Activated naive CD4-positive, alpha-beta T cell treated with anti-CD3 and anti-CD28 coated beads for 36 hours (primary cell): ENCODE measurements around the gene NMNAT3. TPM values are rescaled to one million over a fixed set of nuclear protein-coding genes. Genes with fewer than 3 reads are reported as not detected.

Experiments used
- CTCF ChIA-PET: fragments of 350-600 bp; sonication (Branson Sonifier 250); formaldehyde crosslinking; loops from one replicate; lab custom pipeline; 2021; ENCODE audit warnings: antibody characterized with exemption; lab: Charles Lee
- DNase-seq: peaks from one replicate; pipeline ENCODE4 v3.0.0-alpha.2; 2020
- H3K27ac Mint-ChIP-seq: one replicate; pipeline ENCODE4 v1.8.0; 2021; ENCODE audit warnings: mild to moderate bottlenecking, mixed read lengths
- H3K27me3 Mint-ChIP-seq: one replicate; pipeline ENCODE4 v1.8.0; 2021; ENCODE audit warnings: low read depth, mixed read lengths
- H3K36me3 Mint-ChIP-seq: one replicate; pipeline ENCODE4 v1.8.0; 2021; ENCODE audit warnings: low read depth, mixed read lengths
- H3K4me1 Mint-ChIP-seq: one replicate; pipeline ENCODE4 v1.8.0; 2021; ENCODE audit warnings: low read depth, mixed read lengths
- H3K4me3 Mint-ChIP-seq: one replicate; pipeline ENCODE4 v1.8.0; 2021; ENCODE audit warnings: mild to moderate bottlenecking, moderate library complexity, mixed read lengths
- H3K9me3 Mint-ChIP-seq: one replicate; pipeline ENCODE4 v1.8.0; 2021; ENCODE audit warnings: mixed read lengths
- intact Hi-C: fragments of 100-400 bp; cut with micrococcal nuclease; formaldehyde crosslinking; loops from one replicate; pipeline ENCODE4 v1.15.1; 2023
- total RNA-seq, 2 experiments: library from RNA; stranded (reverse); gene quantifications; one replicate each; pipeline ENCODE4 v1.2.3, GENCODE V29; 2021

The NMNAT3 gene
- total RNA-seq, 2 experiments from 2014 or later = 6.2 to 7.6 TPM

DNA sequence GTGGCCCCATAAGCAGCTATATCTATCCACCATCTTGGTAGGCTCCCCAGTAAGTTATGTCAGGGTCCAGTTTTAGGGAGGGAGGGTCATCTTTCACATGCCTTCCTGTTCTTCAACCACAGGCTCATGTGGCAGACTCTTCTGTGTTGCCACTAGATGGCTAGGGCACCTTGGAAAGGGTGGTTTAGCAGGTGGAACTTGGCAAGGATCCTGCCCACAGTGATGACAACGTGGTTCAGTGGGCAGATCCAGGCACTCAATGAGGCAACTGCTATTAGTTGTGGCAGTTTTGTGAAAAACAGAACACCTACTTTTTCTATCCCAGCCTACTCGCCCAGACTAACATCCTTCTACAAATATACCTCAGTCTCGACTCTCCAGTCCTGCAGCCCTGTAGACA lies 131.0 kb downstream of the NMNAT3 start:
- H3K9me3 Mint-ChIP-seq = no peaks in the 10 kb centered on the region
- no peaks in the 10 kb centered on the region for H3K4me1 Mint-ChIP-seq
- no peak overlapping the region for H3K27ac Mint-ChIP-seq
- CTCF ChIA-PET = no interaction called here
- H3K27me3 Mint-ChIP-seq = peaks cover 17% of the 10 kb centered on the region
- no peak for DNase-seq
- H3K4me3 Mint-ChIP-seq = no peak overlapping the region
- H3K36me3 Mint-ChIP-seq = no peaks in the 10 kb centered on the region
- intact Hi-C loops = loop anchor here (10.0 kb wide), 1 partner anchor 388 kb away; the partner anchor contains the start of gene CLSTN2

DNA sequence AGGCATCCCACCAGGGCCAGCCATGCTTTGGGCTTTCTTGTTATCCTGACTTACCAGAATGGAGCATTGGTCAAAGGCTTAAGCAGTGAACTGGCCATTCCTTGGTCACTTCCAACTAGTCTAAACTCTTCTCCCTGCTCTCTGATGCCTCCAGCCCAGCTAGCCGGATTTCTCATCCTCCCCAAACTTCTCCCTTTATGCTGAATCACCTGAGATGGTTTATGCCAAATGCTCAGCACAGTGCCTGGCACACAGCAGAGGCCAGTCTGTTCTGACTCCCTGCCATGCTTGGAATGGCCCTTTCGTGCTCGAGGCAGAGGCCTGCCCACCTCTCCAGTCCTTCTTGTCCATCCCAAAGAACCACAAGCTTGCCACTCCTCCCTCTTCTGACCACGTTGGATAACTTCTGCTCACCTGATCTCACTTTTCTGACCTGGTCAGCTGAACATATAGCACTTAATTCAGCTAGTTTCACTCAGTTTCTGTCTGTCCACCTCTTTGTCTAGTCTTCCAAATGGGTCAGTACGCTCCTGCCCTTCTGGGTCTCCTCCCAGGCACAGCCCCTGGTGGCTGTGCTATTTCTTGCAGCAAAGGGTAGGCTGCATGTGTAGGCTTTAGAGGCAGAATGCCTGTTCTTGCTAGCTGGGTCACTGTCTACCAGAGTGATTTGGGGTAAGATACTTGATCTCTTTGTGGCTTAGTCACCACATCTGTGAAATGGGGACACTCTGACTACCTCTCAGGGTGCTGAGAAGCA lies 136.1 kb downstream of the NMNAT3 start:
- Mint-ChIP-seq H3K9me3 (no peaks in the 10 kb centered on the region), H3K4me1 (peaks cover 10% of the 10 kb centered on the region), H3K27ac (no peak overlapping the region), H3K27me3 (peaks cover 49% of the 10 kb centered on the region), H3K36me3 (no peaks in the 10 kb centered on the region), H3K4me3 (no peak overlapping the region)
- no peak for DNase-seq
- intact Hi-C loops = loop anchor here (10.0 kb wide), 1 partner anchor 393 kb away; the partner anchor contains the start of gene CLSTN2
- CTCF ChIA-PET = no interaction called here

GRCh38 chr3:139540651-139541531 lies 136.9 kb downstream of the NMNAT3 start:
- no peak overlapping the region for H3K4me3 Mint-ChIP-seq

GRCh38 chr3:139538733-139539132 lies 139.0 kb downstream of the NMNAT3 start:
- peaks cover 55% of the 10 kb centered on the region for H3K27me3 Mint-ChIP-seq
- intact Hi-C loops = no loop called here
- no peaks in the 10 kb centered on the region for H3K36me3 Mint-ChIP-seq
- H3K9me3 Mint-ChIP-seq = no peaks in the 10 kb centered on the region
- H3K4me3 Mint-ChIP-seq = no peak overlapping the region
- DNase-seq = no peak
- CTCF ChIA-PET = no interaction called here
- H3K27ac Mint-ChIP-seq = no peak overlapping the region
- H3K4me1 Mint-ChIP-seq = peaks cover 10% of the 10 kb centered on the region

More at GRCh38 chr3:139540651-139541531, 136.9 kb downstream of the NMNAT3 start:
- DNase-seq = no peak
- Mint-ChIP-seq H3K27me3 (peaks cover 55% of the 10 kb centered on the region), H3K27ac (no peak overlapping the region), H3K9me3 (no peaks in the 10 kb centered on the region), H3K36me3 (no peaks in the 10 kb centered on the region), H3K4me1 (peaks cover 10% of the 10 kb centered on the region)
- intact Hi-C loops = loop anchor here (10.0 kb wide), 1 partner anchor 394 kb away; the partner anchor contains the start of gene CLSTN2
- CTCF ChIA-PET = no interaction called here

DNA sequence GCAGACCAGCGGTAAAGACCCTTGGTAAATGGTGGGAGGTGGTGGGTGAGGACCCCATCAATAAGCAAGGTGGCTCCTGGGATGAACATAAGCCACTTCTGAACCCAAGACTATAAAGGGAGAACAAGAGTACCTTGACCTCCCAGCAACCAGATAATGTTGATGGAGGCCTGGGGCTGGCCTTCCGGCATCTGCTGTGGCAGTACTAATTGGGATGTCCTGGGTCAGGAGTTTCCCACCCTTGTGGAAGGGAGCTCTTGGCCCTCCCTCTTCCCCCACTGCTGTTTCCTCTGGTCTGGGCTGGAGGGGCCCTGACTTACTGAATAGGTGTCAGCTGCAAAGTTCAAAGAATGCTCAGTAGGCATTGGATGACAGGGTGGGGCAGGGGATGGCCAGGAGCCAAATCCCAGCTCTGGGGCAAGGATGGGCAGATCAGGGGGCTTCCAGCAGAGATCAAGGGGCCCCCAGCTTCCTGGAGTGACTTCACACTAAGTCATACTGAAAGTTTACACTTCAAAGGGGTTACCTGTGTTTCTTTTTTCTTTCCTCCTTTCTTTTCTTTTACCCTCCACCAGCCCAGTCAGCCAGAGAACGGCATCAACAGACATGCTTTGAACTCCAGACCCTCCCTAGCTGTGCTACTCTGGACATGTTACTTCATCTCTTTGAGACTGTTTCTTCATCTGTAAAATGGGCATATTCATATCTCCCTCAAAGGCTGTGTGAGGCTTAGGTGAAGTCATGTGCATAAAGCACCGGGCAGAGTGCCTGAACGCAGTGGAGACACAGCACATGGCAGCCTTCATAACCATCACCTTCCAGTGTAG lies 139.8 kb downstream of the NMNAT3 start:
- H3K27me3 Mint-ChIP-seq = peaks cover 55% of the 10 kb centered on the region
- no peaks in the 10 kb centered on the region for H3K9me3 Mint-ChIP-seq
- intact Hi-C loops = no loop called here
- peak; percentile 30 for DNase-seq
- peaks cover 10% of the 10 kb centered on the region for H3K4me1 Mint-ChIP-seq
- H3K36me3 Mint-ChIP-seq = no peaks in the 10 kb centered on the region
- no peak overlapping the region for H3K4me3 Mint-ChIP-seq
- CTCF ChIA-PET = no interaction called here
- H3K27ac Mint-ChIP-seq = no peak overlapping the region

GRCh38 chr3:139537361-139537760 lies 140.4 kb downstream of the NMNAT3 start:
- Mint-ChIP-seq H3K4me1 (peaks cover 10% of the 10 kb centered on the region), H3K27ac (no peak overlapping the region), H3K4me3 (no peak overlapping the region), H3K27me3 (peaks cover 49% of the 10 kb centered on the region), H3K36me3 (no peaks in the 10 kb centered on the region), H3K9me3 (no peaks in the 10 kb centered on the region)
- CTCF ChIA-PET = no interaction called here
- intact Hi-C loops = no loop called here
- DNase-seq = no peak

DNA sequence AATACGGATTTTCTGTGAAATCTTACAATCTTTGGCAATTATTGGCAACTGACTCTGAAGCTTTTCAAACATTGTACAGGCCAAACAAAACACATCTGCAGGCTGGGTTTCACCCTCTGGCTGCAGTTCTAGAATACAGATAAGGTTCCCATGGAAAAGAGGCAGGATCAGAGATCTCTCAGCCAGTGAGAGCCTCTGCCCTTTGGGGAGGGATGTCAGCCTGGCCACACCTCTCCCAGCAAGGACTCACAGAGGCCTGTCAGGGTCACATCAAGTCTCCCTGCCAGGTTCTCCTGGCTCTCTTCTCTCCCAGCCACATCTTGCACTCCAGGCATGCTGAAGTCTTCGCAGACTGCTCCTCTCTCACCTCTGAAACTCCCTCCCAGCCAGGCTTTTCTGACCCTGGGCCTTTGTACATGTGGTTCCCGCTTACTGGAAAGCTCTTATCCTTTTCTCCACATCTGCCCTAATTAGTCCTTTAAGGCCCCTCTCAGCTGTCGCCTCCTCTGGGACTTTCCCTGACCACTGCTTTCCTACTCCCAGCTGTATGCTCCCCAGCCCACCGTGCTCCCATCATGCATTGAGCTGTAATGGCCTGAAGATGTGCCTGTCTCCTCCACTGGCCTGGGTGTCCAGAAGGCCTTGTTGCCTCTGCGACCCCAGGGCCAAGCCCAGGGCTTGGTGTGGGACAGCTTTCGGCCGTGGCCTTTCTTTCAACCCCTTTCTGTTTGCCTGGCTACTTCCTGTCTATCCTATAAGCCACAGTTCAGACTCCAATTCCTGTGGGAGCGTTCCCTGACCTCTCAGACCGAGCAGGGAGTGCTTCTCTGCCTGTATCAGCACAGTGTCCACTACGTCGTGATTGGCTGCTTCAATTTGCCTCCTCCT lies 142.5 kb downstream of the NMNAT3 start:
- Mint-ChIP-seq H3K4me1 (peaks cover 2% of the 10 kb centered on the region), H3K27ac (no peak overlapping the region), H3K4me3 (no peak overlapping the region), H3K9me3 (no peaks in the 10 kb centered on the region), H3K36me3 (no peaks in the 10 kb centered on the region), H3K27me3 (peaks cover 31% of the 10 kb centered on the region)
- intact Hi-C loops = no loop called here
- CTCF ChIA-PET = no interaction called here
- no peak for DNase-seq

GRCh38 chr3:139534455-139534812 lies 143.3 kb downstream of the NMNAT3 start:
- intact Hi-C loops = no loop called here
- H3K4me1 Mint-ChIP-seq = no peaks in the 10 kb centered on the region
- no peak for DNase-seq
- H3K9me3 Mint-ChIP-seq = no peaks in the 10 kb centered on the region
- CTCF ChIA-PET = no interaction called here
- no peak overlapping the region for H3K27ac Mint-ChIP-seq
- H3K36me3 Mint-ChIP-seq = no peaks in the 10 kb centered on the region
- peaks cover 28% of the 10 kb centered on the region for H3K27me3 Mint-ChIP-seq
- H3K4me3 Mint-ChIP-seq = no peak overlapping the region

DNA sequence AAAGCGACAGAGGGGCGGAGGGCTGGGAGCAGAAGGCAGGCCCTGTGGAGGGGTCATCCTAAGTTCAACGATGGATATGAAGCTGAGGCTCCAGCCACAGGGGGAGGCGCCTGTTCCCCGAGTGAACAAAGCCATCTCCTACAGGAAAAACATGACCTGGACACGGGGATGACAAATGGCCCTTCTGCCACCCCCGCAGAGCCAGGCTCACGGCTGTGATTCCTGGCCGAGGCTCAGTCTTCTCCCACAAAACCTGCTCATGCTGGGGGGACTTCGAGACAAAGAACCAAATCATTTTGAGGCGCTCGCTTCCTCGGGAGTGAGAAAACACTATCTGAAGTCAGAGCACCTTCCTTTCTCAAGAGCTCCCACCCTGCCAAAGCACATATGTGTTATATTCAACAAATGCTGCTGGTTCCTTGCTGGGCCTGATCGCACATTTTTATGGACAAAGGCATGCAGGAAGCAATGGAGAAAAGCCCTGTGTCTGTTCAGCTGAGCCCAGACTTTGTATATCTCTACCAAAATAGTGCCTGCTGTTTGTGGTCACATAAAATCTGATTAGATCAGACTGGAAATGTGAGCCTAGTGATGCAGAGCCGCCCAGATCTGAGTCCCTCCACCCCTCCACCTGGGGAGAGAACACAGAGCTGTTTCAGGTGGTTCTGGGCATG lies 143.9 kb downstream of the NMNAT3 start:
- no peak overlapping the region for H3K27ac Mint-ChIP-seq
- no peak for DNase-seq
- intact Hi-C loops = no loop called here
- no peaks in the 10 kb centered on the region for H3K36me3 Mint-ChIP-seq
- H3K4me1 Mint-ChIP-seq = no peaks in the 10 kb centered on the region
- H3K4me3 Mint-ChIP-seq = no peak overlapping the region
- CTCF ChIA-PET = no interaction called here
- H3K27me3 Mint-ChIP-seq = peaks cover 27% of the 10 kb centered on the region
- no peaks in the 10 kb centered on the region for H3K9me3 Mint-ChIP-seq

DNA sequence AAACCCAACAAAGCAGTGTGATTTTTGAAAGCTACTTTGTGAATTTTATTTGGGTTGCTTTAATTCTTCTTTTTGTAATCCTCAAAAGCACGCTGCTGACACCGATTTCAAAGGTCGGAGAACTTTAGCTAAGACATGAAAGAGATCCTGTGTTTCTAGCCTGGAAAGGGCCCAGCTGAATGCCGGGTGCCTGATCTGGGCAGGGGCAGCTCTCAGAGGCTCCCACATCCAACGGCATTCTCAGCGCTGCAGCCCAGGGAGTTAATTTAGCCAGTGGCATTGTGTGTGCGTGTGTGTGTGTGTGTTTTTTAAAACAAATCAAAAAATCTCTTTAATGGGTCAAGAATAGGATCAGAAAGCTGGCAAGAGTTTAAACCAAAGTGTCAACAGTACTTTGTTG lies 144.8 kb downstream of the NMNAT3 start:
- Mint-ChIP-seq H3K36me3 (no peaks in the 10 kb centered on the region), H3K9me3 (no peaks in the 10 kb centered on the region), H3K27me3 (peaks cover 17% of the 10 kb centered on the region), H3K4me3 (no peak overlapping the region), H3K27ac (no peak overlapping the region), H3K4me1 (no peaks in the 10 kb centered on the region)
- CTCF ChIA-PET = no interaction called here
- DNase-seq = no peak
- intact Hi-C loops = no loop called here

DNA sequence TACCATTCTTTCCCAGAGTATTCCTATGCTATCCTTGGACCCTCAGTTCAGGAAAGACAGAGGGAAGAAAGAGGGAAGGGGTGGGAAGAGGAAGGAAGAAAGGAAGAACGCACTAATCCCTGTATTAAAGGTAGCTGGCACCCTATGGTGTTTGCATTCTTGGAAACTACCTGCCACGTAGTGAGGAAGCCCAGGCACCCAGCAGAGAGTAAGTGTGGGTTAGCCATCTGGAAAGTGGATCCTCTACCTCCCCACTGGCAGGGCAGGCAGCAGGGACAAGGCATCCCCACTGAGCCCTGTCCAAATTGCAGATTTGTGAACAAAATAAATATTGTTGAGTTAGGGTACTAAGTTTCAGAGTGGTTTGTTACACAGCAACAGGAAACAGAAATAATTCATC lies 147.1 kb downstream of the NMNAT3 start:
- intact Hi-C loops = no loop called here
- Mint-ChIP-seq H3K9me3 (no peaks in the 10 kb centered on the region), H3K36me3 (no peaks in the 10 kb centered on the region), H3K27ac (no peak overlapping the region), H3K27me3 (no peaks in the 10 kb centered on the region), H3K4me3 (no peak overlapping the region), H3K4me1 (no peaks in the 10 kb centered on the region)
- no peak for DNase-seq
- CTCF ChIA-PET = interaction anchor here (0.6 kb wide), 1 partner anchor 654 kb away, joined by 3 read pairs; no protein-coding TSS in a partner anchor
